Stimulated activated CD8-positive, alpha-beta memory T cell treated with anti-CD3 and anti-CD28 coated beads, Interleukin-12 subunit alpha, Interleukin-12 subunit beta, amount 100 ng/mL, for 4 hours (primary cell): ENCODE data around the gene TMEM266.

ENCODE experiments used
- DNase-seq: peaks from one replicate; pipeline ENCODE4 v3.0.0-alpha.2; 2020; ENCODE audit warnings: low read depth

TMEM266 gene

GRCh38 chr15:76183930-76184649, 124.3 kb downstream of the TMEM266 start:
- DNase-seq, result no peak

GRCh38 chr15:76184650-76185035, 124.9 kb downstream of the TMEM266 start:
- no peak for DNase-seq

- no peak for DNase-seq
Observed at GRCh38 chr15:76185716-76186115, 125.9 kb downstream of the TMEM266 start.

- no peak for DNase-seq
Observed at GRCh38 chr15:76187163-76187562, 127.4 kb downstream of the TMEM266 start.

GRCh38 chr15:76189106-76189505, 129.3 kb downstream of the TMEM266 start:
- no peak for DNase-seq

GRCh38 chr15:76190070-76190564, 130.3 kb downstream of the TMEM266 start:
- no peak for DNase-seq

- DNase-seq, result peak; percentile 44
Observed at GRCh38 chr15:76190751-76191538, 131.2 kb downstream of the TMEM266 start.

- DNase-seq, result no peak
Observed at GRCh38 chr15:76191539-76192244, 131.9 kb downstream of the TMEM266 start.

GRCh38 chr15:76192715-76193114, 132.9 kb downstream of the TMEM266 start:
- DNase-seq, result no peak

- DNase-seq, result no peak
Observed at GRCh38 chr15:76193934-76194333, 134.1 kb downstream of the TMEM266 start.

GRCh38 chr15:76195506-76196268, 135.9 kb downstream of the TMEM266 start:
- DNase-seq, result no peak

- no peak for DNase-seq
Observed at GRCh38 chr15:76196269-76197231, 136.8 kb downstream of the TMEM266 start.

- no peak for DNase-seq
Observed at GRCh38 chr15:76197703-76198455, 138.1 kb downstream of the TMEM266 start.

GRCh38 chr15:76198456-76199105, 138.8 kb downstream of the TMEM266 start:
- no peak for DNase-seq

- DNase-seq, result no peak
Observed at GRCh38 chr15:76199106-76200082, 139.6 kb downstream of the TMEM266 start.

- no peak for DNase-seq
Observed at GRCh38 chr15:76200083-76200465, 140.3 kb downstream of the TMEM266 start.

GRCh38 chr15:76200641-76201105, 140.9 kb downstream of the TMEM266 start:
- no peak for DNase-seq
